NOMO-1 treated with dmso at 0.1 percent for 144 hours (cell line): ENCODE measurements around the gene HHIPL1.

Experiments
- DNase-seq: peaks from one replicate; lab custom pipeline; 2025; ENCODE audit not compliant: unreplicated experiment; lab: John Stamatoyannopoulos, UW

HHIPL1 gene

DNA sequence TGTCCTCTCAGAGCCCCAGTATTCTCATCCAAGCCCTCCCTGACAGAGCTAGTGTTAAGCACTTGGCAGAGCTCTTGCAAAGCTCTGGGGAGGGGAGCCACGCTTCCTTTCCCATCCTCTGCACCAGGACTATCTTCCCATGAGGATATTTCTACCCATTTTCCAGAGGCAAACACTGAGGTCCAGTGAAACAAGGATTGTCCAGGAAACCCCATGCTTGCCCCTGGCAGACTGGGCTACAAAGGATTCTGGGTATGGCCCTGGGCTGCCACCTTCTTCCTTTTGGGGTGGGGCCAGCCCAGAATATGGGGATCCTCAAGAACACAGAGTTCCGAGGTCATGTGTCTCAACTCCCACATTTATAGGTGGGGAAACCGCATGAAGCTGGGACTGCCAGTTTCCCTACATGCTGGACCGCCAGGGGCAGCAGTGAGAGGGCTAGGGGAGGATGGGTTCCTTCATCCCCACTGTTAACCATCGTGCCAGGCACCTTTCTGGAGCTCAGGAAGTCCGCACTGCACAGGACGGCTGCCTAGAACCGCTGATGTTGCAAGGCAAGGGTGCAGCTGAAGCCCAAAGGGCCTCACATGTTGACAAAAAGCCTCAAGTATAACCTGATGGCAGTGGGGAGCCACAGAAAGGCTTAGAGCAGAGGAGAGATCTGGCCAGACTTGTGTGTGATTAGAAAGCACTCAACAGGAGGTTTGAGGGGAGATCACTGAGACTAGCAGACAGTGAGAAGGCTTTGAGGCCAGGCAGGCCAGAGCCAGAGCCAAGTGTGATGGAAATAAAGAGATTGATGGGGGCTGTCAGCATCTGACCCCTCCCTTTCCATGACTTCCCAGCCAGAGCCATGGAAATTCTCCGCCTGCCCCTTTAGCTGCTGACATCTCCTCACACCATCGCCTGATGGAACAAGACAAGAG is 35.4 kb upstream of the HHIPL1 start:
- DNase-seq: no peak

DNA sequence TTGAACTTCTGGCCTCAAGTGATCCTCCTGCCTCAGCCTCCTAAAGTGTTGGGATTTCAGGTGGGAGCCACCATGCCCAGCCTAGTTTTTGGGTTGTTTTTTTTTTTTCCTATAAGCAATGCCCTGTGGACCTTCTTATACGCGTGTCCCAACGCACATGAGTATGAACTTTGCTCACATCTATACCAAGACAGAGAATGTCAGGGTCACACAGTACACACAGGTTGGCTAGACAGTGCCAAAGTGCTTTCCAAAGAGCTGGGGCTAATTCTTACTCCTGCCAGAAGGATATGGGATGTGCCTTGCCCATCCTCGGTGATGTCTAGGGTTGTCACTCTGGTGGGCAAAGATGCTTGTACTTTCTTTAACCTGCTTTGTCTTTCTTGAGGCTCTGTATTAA is 33.3 kb upstream of the HHIPL1 start:
- DNase-seq: no peak

DNA sequence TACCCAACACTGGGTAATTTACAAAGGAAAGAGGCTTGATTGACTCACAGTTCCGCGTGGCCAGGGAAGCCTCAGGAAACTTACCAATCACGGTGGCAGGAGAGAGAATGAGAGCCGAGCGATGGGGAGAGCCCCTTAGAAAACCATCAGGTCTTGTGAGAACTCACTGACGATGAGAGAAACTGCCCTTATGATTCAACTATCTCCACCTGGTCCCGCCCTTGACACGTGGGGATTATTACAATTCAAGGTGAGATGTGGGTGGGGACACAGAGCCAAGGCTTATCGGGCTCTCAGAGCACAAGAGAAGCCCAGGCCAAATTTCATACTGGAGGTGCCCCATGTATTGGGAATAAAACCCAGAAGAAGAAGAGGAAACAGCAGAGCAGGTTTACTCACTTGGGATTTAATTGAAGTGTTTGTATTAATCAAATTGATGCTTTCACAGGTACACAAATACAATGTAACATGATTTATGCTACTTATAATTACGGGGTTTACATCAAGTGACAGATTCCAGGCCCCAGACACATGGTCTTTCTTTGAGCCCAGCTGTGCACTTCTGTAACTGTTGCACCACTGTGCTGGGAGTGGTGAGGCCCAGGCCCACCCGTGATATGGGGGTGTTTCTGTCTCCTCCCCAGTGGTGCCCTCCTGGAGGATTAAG is 32.7 kb upstream of the HHIPL1 start:
- no peak for DNase-seq

DNA sequence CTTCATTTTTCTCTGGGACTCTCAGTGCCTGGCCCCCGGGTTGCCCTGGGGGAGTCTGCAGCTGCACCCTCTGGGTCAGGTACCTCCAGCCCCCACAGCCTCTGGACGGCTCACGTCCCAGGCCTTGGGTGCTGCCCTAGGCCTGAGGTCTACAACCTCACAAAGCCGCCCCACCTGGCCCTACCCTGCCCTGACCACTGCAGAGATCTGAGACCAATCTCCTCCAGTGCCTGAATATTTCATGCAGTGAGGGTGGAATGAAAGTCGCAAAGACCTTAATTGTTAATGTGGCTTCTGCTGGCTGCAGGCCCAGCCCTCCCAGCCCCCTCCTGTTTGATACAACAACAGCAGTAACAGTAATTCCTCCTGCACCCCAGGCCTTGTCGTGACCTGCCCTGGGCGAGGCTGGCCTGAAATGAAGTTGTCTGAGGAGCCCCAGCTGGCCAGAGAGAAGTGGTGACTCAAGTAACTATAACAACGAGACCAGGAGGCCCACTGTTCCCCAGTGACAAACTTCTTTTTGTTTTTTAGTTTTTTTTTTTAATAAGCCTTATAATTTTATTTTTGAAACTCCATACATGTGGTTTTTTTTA is 32.1 kb upstream of the HHIPL1 start:
- no peak for DNase-seq

DNA sequence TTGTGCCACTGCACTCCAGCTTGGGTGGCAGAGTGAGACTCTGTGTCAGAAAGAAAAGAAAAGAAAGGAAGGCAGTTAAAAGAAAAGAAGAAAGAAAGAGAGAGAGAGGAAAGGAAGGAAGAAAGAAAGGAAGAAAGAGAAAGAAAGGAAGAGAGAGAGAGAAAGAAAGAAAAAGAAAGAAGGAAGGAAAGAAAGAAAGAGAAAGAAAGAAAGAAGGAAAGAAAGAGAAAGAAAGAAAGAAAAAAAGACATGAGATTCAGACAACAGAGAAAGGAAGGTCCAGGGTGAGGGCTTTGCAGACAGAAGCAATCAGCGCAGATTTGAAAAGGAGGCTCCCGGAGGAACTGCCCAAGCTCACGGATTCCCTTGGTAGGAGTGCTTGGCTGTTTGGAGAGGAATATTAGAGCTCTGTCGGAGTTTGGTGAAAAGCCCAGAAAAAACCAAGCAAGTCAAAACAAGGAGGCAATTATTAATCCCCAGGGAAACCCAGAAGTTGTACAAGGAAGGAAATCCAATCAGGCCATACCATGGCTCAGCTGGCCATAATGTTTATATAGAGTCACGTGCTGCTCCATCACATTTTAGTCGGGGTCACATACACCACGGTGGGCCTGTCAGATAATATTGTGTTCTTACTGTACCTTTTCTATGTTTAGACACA is 29.3 kb upstream of the HHIPL1 start:
- DNase-seq: no peak

DNA sequence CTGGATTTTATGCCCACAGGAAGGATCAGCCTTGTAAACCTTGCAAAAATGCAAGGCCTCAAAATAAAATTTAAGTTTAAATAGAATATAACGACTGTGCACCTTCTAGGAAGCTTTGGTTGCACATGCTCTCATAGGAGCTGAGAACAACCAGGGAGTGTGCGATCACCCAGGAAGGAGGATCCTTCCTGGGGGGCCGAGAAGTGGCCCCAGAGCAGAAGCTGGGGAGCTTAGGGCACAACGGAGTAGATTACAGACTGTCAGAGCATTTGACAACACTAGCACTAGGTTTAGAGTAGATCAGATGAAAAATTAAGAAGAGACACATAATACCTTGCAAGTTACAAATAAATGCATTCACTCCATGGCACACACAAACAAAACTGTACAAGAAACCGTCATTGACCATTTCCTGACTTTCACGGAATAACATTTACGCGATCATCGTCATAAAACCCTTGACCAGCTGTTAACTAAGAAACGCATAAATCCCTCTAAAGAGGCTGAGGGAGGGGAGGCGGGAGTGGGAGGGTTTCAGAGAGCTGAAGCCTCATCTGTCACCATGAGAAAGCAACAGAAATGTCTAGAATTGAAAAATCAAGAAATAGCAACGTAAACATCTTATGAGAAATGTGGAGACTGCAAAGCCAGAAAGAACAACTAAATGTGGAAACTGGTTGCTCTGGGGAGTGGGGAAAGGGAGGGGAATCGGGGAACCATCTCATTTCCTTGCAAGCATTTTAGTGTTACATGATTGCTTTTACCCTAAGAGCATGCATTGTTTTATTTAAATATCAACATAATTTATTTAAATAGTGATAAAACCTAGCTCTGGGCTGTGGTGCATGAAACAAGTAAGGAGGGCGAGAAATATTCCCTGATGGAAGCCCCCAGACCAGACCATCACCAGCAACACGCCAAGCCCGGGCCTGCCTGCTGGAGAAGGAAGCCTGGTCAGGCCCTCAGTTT is 27.8 kb upstream of the HHIPL1 start:
- DNase-seq: no peak

DNA sequence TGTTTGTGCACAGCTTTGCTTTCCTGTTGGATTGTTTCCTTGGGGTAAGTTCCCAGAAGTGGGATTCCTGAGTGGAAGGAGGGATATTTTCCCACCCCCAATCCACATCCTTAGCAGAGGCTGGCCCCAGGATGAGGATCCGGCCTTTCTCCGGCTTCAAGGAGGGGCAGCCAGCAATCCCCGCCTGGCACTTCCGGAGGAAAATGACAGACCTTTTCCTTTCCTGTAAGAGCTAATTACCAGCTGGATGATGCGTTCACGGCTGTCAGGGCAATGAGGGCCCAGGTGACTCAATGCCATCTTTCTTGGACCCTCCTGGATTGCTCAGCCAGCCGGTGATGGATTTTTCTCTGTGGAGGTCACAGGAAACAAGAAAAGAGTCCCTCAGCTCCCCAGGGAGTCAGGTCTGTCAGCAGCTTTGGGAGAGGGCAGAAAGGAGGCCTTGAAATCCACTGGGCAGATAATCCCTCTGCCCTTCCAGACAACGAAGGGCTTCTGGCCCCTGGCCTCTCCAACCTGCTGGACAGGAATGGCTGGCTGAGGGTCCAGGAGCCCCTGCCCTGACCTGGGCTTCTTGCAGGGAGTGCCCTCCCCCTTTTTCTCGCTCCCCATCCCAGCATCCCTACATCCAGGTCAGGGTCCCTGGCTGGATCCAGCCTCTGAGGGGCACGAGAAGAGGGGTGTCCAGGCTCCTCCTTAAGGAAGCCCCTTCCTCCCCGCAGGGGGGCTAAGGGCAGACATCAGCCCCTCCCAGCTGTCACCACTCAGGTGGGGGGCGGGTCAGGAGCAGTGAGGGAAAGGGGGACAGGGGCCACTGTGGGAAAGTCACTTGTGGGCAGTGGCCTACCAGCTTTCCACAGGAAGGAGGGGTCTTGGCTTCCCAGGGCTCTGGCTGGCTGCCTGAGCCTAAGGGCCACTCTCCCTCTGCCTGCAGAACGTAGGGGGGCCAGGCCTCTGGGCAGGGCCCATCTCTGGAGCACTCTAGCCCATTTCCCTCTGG is 24.8 kb upstream of the HHIPL1 start:
- no peak for DNase-seq

DNA sequence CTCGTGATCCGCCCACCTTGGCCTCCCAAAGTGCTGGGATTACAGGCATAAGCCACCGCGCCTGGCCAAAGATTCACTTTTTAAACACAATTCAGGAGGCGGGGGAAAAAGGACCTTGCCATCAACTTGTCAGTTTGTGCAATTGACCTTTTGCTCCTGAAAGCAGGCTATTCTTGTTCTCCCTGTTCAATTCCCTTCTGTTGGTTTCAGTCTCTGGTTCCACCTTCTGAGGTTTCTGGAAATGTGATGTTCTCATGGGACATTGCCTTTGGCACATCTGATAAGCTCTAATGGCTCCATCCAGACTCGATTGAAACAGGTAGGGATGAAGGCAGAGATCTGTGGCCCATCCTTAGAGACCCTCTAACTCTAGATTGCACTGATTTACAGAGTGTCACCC is 23.0 kb upstream of the HHIPL1 start:
- DNase-seq: no peak

DNA sequence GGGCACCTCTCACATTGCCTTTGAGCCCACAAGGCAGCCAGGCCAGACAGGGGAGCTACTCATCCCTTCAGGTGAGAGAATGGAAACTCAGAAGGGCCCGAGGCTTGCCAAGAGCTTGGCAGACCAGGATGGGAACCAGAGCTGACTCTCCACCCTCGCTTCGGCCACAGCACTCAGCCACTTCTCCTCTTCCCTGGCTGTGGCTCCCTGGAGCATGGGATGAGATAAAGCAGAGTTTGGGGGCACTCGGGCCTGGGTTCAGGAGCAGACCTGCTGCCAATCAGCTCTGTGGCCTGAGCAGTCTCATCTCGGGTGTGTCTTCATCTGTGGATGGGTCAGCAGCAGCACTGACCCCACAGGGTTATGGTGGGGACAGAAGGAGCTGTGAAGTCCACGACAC is 20.9 kb upstream of the HHIPL1 start:
- no peak for DNase-seq

DNA sequence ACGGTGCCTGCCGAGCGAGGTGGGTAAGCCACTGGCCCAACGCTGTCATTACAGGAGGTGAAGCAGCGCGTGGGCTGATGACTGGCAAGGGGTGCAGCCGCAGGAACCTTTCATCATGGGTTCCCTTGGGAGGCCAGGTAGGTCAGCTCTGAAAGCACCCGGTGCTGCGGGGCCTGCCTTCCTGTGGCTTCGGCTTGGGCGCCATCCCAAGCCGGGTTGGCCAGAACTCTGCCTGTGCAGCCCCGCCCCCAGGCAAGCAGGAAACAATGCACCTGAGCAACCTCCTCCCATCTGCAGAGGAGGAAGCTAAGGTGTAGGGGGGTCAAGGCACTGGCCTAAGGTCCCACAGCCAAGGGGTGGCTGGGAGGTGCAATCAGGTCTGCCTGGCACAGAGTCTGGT is 20.0 kb upstream of the HHIPL1 start:
- DNase-seq: no peak

DNA sequence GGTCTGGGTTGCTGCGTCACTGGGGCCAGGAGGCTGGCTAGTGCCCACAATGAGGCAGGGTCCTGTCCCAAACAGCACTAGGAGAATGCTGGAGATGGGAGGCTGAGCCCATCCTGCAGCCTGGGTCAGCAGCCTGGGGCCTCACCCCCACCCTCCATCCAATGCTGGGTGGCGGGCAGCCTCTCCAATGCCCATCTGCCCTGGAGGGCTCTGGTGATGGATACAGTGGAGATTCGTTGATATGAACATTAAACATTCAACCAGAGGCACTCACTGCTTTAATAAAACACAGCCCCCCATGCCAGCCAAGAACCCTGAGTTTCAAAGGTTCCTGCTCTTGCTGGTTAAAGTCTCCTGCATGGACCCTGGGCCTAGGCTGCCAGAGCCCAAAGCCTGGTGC is 19.5 kb upstream of the HHIPL1 start:
- DNase-seq: no peak

DNA sequence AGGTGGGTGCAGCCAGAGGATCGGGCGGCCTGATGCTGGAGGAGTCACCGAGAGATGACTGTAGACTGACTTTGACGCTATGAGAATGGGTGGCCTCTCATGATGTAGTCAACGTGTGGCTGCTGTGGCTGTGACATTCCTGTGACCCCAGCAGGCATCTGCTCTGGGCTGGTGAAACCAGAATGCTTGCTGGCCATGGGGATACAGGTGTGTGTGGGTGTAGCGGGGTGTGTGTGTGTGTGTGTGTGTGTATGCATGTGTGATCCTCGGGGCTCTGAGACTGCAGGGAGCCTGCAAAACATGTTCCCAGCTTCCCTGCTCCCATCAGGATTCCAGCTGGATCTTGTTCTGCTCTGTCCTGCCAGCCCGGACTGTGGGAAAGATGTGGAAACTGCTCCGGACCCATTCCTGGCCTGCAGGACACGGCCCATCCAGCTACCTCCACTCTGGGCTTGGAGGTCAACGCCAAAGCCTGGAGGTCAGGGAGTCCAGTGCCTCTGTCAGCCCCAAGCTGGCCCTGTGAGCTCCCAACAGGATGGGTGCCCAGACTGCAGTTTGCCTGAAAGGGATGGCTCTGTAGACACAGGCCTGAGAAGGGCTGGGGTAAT is 18.8 kb upstream of the HHIPL1 start:
- no peak for DNase-seq

DNA sequence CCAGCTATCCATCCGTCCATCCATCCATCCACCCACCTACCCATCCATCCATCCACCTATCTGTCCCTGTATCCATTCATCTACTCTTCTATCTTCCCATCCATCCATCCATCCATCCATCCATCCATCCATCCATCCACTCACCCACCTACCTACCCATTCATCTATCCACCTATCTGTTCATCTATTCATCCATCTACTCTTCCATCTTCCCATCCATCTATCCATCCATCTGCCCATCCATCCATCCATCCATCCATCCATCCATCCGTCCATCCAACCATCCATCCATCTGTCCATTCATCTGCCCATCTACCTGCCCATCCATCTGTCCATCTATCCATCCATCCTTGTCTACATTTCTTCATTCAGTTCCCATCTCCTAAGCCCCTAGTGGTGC is 17.8 kb upstream of the HHIPL1 start:
- no peak for DNase-seq

DNA sequence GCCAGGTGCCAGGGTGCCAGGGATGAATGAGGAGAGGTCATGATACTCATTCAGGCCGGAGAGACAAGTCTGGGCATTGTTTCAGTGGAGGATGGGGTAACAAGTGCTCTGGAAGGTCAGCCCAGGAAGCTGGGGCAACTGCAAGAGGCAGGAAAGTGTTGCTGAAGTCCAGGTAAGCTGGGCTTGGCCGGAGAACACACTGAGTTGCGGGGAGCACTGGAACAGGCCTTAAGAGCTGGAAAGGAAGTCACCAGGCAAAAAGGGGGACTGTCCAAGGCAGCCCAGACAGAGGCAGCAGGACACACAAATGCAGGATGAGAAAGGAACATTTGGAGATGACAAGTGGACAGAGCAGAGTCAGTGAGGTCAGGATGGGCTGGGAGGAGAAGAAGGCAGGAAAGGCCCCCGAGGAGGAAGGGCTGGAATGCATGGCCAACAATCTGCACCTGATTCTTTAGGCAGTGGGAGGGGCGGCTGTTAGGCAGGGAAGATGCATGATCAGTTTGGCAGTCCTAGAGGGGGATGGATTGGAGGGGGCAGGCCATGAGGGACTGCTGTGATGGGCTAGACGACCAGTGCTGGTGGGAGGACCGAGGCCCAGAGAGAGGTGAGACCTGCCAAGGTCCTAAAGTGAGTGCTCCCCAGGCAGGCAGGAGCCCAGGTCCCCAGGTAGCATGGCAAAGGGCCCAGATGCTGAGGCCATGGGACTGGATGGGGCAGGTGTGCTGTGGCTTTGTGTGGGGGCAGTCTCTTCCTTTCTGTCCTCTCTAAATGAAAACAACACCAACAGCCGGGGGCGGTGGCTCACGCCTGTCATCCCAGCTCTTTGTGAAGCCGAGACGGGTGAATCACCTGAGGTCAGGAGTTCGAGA is 17.2 kb upstream of the HHIPL1 start:
- no peak for DNase-seq

DNA sequence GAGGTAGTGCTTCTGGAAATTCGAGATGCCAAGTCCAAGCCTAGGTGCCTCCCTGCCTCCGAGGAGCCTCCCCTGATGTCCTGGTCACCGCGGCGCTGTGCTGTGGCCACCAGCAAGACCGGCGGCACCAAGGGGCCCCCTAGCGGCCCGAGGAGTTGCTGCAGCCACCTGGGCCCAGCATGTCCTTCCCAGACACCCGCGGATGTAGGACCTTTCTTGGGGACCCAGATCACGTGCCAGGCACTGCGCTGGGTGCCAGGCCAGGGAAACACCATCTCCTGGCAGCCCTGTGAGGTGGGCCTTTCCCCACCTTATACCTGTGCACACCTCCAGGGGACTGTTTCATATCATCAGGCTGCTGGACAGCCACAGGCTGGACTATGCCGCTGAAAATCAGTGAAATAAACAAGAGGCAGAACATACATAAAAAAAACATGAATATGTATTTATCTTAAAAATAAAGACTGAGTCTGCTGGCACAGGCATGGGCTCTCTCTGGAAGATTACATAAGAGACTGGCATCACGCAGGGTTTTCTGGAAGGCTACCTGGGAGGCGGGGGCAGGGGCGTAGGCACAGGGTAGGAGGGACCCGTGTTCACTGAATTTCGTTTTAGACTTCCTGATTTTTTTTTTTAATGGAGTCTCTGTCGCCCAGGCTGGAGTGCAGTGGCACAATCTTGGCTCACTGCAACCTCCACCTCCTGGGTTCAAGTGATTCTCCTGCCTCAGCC is 15.9 kb upstream of the HHIPL1 start:
- peak; percentile 35 for DNase-seq

DNA sequence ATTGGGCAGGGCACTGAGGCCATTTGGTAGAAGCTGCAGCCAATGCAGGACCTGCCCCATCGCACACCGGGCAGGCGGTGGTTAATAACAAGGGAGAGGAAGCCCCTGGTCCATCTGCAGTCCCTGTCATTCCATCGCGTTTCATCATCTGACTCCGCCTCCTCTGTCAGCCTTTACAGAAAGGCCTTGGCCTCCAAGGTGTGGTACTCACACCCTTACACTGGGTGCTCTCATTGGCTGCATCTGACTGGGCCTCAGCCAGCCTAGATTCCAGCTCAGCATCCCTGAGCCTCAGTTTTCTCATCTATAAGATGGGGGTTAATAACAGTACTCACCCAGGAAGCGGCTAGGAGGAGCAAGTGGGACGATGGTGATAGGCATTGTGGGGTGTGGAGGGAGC is 14.7 kb upstream of the HHIPL1 start:
- no peak for DNase-seq

DNA sequence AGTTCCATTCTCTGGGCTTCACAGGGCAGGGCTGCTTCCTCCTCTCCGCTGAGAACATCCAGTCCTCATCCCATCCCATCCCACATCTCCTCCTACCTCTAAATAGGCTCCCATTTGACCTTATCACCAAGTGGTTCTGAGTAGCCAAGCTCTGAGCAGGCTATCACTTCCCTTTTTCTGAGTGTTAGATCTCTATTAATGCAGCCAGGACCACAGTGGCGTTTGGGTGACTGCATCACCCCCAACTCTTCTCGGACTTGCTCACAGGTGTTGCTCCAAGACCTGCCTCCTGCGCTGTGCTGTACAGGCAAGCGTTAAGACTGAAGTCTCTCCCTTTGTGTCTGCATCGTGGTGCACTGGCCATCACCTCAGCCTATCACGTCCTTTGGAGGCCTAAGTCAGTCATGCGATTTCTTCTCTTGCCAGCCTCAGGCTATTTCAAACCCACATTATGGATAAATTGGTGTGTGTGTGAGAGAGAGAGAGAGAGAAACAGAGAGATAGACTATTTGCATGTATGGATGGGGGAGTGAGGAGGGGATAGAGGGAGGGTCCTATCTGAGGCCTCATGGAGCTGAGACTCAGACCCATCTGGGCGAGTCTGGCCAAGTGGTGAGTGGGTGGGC is 12.4 kb upstream of the HHIPL1 start:
- DNase-seq: no peak
